ENCODE data around the gene RAB30. TPM values are rescaled to one million over a fixed set of nuclear protein-coding genes. Genes with fewer than 3 reads are reported as not detected.

RAB30 gene
- total RNA-seq, 4 donors from 2014 or later = 29.8 to 57.1 (median 33.9) TPM

DNA sequence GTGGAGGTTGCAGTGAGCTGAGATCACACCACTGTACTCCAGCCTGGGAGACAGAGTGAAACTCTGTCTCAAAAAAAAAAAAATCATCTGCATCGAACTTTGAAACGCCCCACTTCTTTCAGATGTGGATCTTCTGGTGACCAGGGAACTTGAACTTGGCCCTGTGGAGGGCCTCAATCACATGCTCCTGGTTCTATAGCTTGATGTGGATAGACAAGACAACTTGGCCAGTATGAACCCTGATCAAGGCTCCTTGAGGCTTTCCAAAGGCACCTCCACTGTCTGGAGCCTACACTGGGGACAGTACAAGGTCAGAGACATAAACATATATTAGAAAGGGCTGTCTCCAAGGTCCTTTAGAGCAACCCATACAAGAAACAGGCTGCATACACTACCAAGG is 30.6 kb downstream of the RAB30 start:
- no peak for ATAC-seq
- no peaks in the 10 kb centered on the region for H3K36me3 ChIP-seq
- H3K27me3 ChIP-seq = no peaks in the 10 kb centered on the region
- no peak for TF ChIP-seq POLR2A (IDR thresholded peaks at IDR 0.05)
- TF ChIP-seq, protein P1, sequence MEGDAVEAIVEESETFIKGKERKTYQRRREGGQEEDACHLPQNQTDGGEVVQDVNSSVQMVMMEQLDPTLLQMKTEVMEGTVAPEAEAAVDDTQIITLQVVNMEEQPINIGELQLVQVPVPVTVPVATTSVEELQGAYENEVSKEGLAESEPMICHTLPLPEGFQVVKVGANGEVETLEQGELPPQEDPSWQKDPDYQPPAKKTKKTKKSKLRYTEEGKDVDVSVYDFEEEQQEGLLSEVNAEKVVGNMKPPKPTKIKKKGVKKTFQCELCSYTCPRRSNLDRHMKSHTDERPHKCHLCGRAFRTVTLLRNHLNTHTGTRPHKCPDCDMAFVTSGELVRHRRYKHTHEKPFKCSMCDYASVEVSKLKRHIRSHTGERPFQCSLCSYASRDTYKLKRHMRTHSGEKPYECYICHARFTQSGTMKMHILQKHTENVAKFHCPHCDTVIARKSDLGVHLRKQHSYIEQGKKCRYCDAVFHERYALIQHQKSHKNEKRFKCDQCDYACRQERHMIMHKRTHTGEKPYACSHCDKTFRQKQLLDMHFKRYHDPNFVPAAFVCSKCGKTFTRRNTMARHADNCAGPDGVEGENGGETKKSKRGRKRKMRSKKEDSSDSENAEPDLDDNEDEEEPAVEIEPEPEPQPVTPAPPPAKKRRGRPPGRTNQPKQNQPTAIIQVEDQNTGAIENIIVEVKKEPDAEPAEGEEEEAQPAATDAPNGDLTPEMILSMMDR (IDR thresholded peaks at IDR 0.05 in 4 of 5, conservative IDR thresholded peaks at IDR 0.05 in 1 of 5) = no peak
- intact Hi-C loops (cut with DNase I; ENCODE audit: low total_unique reads) (no loop called here), in situ Hi-C loops (cut with MboI; ENCODE audit: low sequenced_read_pairs in 4 of 4) (no loop called here)
- H3K9me3 ChIP-seq = no peaks in the 10 kb centered on the region
- no peak overlapping the region for H3K4me3 ChIP-seq
- no peak for DNase-seq
- peaks cover 54 to 62% of the 10 kb centered on the region in 2 donors for H3K4me1 ChIP-seq
- peak overlapping the region in 3 of 4 donors; percentile 13 to 40 (median 16) for H3K27ac ChIP-seq

DNA sequence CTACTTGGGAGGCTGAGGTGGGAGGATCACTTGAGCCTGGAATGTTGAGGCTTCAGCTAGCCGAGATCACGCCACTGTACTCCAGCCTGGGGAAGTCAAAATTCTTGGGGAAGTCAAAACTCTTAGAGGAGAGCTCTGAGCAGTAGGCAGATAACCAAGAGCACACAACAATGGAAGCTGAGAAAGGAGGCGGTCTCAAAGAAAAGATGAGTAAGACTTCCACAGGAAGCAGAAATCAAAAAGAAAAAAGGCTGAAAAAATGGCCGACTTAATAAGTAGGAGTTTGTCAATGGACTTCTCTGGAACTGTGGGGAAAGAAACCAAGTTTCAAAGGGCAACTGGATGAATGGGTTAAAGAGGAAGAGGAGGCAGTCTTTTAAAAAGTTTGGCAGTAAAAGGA is 32.1 kb downstream of the RAB30 start:
- Histone ChIP-seq H3K27ac (peak overlapping the region in 2 of 4 donors; percentile 13 to 14), H3K4me3 (no peak overlapping the region), H3K36me3 (no peaks in the 10 kb centered on the region), H3K4me1 (peaks cover 59 to 64% of the 10 kb centered on the region in 2 donors), H3K9me3 (no peaks in the 10 kb centered on the region), H3K27me3 (no peaks in the 10 kb centered on the region)
- intact Hi-C loops (cut with DNase I; ENCODE audit: low total_unique reads) = no loop called here
- DNase-seq = no peak
- ATAC-seq = no peak
- in situ Hi-C loops (cut with MboI; ENCODE audit: low sequenced_read_pairs in 4 of 4) = no loop called here
- no peak for TF ChIP-seq POLR2A (IDR thresholded peaks at IDR 0.05)
- TF ChIP-seq, protein P1 (IDR thresholded peaks at IDR 0.05 in 4 of 5, conservative IDR thresholded peaks at IDR 0.05 in 1 of 5) = no peak

DNA sequence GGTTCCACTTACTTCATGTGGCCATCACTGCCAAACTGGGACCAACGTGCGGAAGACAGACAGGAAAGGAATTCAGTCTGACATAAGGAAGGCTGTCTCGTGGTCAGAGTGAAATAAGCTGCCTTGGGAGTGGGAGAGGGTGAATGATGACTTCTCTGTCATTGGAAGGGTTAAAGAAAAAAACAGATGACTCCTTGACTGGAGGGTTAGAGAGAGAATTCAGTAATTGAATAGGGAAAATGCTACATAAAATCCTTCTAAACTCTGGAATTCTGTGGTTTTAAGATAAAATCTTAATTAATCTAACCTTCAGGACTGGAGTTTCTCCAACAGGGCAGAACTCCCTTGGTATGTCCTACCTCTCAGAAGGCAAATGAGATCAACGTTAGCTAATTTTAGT is 33.8 kb downstream of the RAB30 start:
- Histone ChIP-seq H3K9me3 (no peaks in the 10 kb centered on the region), H3K4me3 (no peak overlapping the region), H3K4me1 (peaks cover 58 to 62% of the 10 kb centered on the region in 2 donors), H3K27me3 (no peaks in the 10 kb centered on the region), H3K36me3 (no peaks in the 10 kb centered on the region), H3K27ac (peak overlapping the region; percentile 89 to 94 (median 92))
- in situ Hi-C loops (cut with MboI; ENCODE audit: low sequenced_read_pairs in 4 of 4) (no loop called here), intact Hi-C loops (cut with DNase I; ENCODE audit: low total_unique reads) (no loop called here)
- ATAC-seq = no peak
- DNase-seq = no peak
- no peak for TF ChIP-seq POLR2A (IDR thresholded peaks at IDR 0.05)
- TF ChIP-seq, protein P1 (IDR thresholded peaks at IDR 0.05 in 4 of 5, conservative IDR thresholded peaks at IDR 0.05 in 1 of 5) = no peak

DNA sequence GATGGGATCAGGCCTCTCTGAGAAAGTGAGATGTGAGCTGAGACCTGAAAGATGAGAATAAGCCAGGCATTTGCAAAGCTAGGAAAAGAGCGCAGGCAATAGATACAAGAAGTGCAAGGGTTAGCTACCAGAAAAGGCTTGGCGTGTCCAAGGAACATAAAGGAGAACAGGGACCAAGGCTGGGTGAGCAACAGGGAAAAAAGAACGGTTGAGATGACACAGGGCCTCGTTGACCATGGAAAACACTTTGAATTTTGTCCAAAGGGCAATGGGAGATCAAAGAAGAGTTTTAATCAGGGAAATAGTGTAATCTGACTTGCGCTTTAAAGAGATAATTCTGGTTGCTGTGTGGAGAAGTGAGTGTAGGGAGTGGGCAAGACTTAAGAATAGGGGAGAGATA is 35.0 kb downstream of the RAB30 start:
- TF ChIP-seq, protein P1 (IDR thresholded peaks at IDR 0.05 in 4 of 5, conservative IDR thresholded peaks at IDR 0.05 in 1 of 5) = no peak
- Histone ChIP-seq H3K9me3 (no peaks in the 10 kb centered on the region), H3K27ac (peak overlapping the region; percentile 89 to 94 (median 92)), H3K4me1 (peaks cover 66 to 67% of the 10 kb centered on the region in 2 donors), H3K27me3 (no peaks in the 10 kb centered on the region), H3K36me3 (no peaks in the 10 kb centered on the region), H3K4me3 (no peak overlapping the region)
- DNase-seq = no peak
- intact Hi-C loops (cut with DNase I; ENCODE audit: low total_unique reads) (no loop called here), in situ Hi-C loops (cut with MboI; ENCODE audit: low sequenced_read_pairs in 4 of 4) (no loop called here)
- no peak for ATAC-seq

Data from gastrocnemius medialis (tissue), 4 donors.